GM12875 (cell line): ENCODE results near the gene GANAB.
A peak's percentile ranks its signal among the peaks of the same experiment; 100 is the strongest.
"Not testable (repeated sequence)": the region's sequence is repeated elsewhere in the genome, so short reads cannot be mapped to it uniquely, and the experiment has no call there.

ENCODE experiments used
- H3K4me3 ChIP-seq: one replicate; pipeline ENCODE4 v1.5.1; 2011; ENCODE audit warnings: low read depth, low read length, control low read depth
- CTCF ChIP-seq: IDR thresholded peaks from 2 replicates; pipeline ENCODE4 v1.5.1; 2011; ENCODE audit warnings: low read depth, mild to moderate bottlenecking, control low read depth, inconsistent platforms, low read length, moderate library complexity, borderline replicate concordance; ENCODE audit not compliant: insufficient read depth

Gene GANAB

GRCh38 chr11:62645946-62646824, at the start of gene GANAB:
GANAB (minus strand) TSS chr11:62646613; CDS start chr11:62646599, 14 bp downstream.
- H3K4me3 ChIP-seq = peak within 1 kb of the TSS; percentile 91
- TF ChIP-seq CTCF = no peak

- no peak overlapping the region for H3K4me3 ChIP-seq
- peak; percentile 84 for TF ChIP-seq CTCF
Observed at GRCh38 chr11:62694455-62695167, 48.2 kb upstream of the GANAB start.

- not testable (repeated sequence) for H3K4me3 ChIP-seq
Observed at GRCh38 chr11:62693624-62694023, 47.2 kb upstream of the GANAB start.

GRCh38 chr11:62689421-62690183, 43.2 kb upstream of the GANAB start, which contains the start of gene LRRN4CL:
LRRN4CL (minus strand) TSS chr11:62689530; CDS start chr11:62688508, 1,022 bp downstream.
- no peak within 1 kb of the TSS for H3K4me3 ChIP-seq
- TF ChIP-seq CTCF = no peak

- no peak for TF ChIP-seq CTCF
- no peak overlapping the region for H3K4me3 ChIP-seq
Observed at GRCh38 chr11:62688491-62688890, 42.1 kb upstream of the GANAB start.

GRCh38 chr11:62687508-62688396, 41.3 kb upstream of the GANAB start:
- TF ChIP-seq CTCF = no peak
- no peak overlapping the region for H3K4me3 ChIP-seq

GRCh38 chr11:62682518-62682917, 36.1 kb upstream of the GANAB start:
- TF ChIP-seq CTCF = no peak
- no peak overlapping the region for H3K4me3 ChIP-seq
